Activated CD4-positive, alpha-beta T cell treated with anti-CD3 and anti-CD28 coated beads, Interleukin-2, amount 50 U/mL, for 48 hours (primary cell): Measurements from ENCODE around the gene CAPN10.

Source experiments
- DNase-seq, 2 experiments: peaks; one replicate each; pipeline ENCODE4 v3.0.0-alpha.2; 2020

Gene CAPN10

GRCh38 chr2:240575101-240575965 lies 11.2 kb upstream of the CAPN10 start:
- no peak for DNase-seq

- DNase-seq: no peak
Measured at GRCh38 chr2:240576036-240576435, 10.5 kb upstream of the CAPN10 start.

- DNase-seq: no peak
Measured at GRCh38 chr2:240576436-240577205, 9.9 kb upstream of the CAPN10 start.

GRCh38 chr2:240577281-240578109 lies 9.0 kb upstream of the CAPN10 start:
- DNase-seq: no peak

- DNase-seq: no peak
Measured at GRCh38 chr2:240578110-240578450, 8.5 kb upstream of the CAPN10 start.

- no peak for DNase-seq
Measured at GRCh38 chr2:240578488-240578887, 8.0 kb upstream of the CAPN10 start.

- no peak for DNase-seq
Measured at GRCh38 chr2:240579071-240579762, 7.3 kb upstream of the CAPN10 start.

- peak; percentile 79 to 83 for DNase-seq
Measured at GRCh38 chr2:240579771-240580614, 6.5 kb upstream of the CAPN10 start.

- DNase-seq: no peak
Measured at GRCh38 chr2:240581811-240582210, 4.7 kb upstream of the CAPN10 start.

- DNase-seq: no peak
Measured at GRCh38 chr2:240582781-240583180, 3.8 kb upstream of the CAPN10 start.

- DNase-seq: no peak
Measured at GRCh38 chr2:240583774-240584173, 2.8 kb upstream of the CAPN10 start.

- DNase-seq: no peak
Measured at GRCh38 chr2:240584486-240585031, 2.0 kb upstream of the CAPN10 start.

GRCh38 chr2:240585101-240585500 lies 1.4 kb upstream of the CAPN10 start:
- no peak for DNase-seq

GRCh38 chr2:240585681-240586197 lies 795 bp upstream of the CAPN10 start:
- DNase-seq: no peak

- DNase-seq: peak; percentile 50 to 62
Measured at GRCh38 chr2:240586919-240587800, 626 bp downstream of the CAPN10 start.

- no peak for DNase-seq
Measured at GRCh38 chr2:240588006-240588655, 1.6 kb downstream of the CAPN10 start.

- no peak for DNase-seq
Measured at GRCh38 chr2:240588669-240589068, 2.1 kb downstream of the CAPN10 start.

- no peak for DNase-seq
Measured at GRCh38 chr2:240589375-240589774, 2.8 kb downstream of the CAPN10 start.

GRCh38 chr2:240589850-240590525 lies 3.5 kb downstream of the CAPN10 start:
- no peak for DNase-seq
